DMS53 (cell line): ENCODE results near the gene ZSCAN26.

Experiments
- DNase-seq: peaks from one replicate; lab custom pipeline; 2025; lab: John Stamatoyannopoulos, UW

Gene ZSCAN26

DNA sequence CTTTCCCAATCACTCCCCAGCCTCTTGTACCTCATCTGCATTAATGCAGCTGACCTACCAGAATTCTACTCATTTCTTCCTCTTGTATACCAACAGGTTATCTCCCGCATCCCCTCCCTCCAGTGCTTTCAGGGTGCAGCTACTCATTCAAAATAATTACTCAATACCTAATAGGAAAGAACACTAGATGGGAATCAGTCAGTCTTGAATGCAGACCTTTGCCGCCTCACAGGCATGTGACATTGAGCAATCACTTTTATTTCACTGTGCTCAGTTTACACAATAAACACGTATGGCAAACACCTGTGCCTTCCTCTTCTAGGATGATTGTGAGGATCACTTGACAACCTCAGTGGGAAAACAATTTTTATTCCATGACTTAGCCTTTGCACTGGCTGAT, 55.7 kb downstream of the ZSCAN26 start:
- peak; percentile 66 for DNase-seq

DNA sequence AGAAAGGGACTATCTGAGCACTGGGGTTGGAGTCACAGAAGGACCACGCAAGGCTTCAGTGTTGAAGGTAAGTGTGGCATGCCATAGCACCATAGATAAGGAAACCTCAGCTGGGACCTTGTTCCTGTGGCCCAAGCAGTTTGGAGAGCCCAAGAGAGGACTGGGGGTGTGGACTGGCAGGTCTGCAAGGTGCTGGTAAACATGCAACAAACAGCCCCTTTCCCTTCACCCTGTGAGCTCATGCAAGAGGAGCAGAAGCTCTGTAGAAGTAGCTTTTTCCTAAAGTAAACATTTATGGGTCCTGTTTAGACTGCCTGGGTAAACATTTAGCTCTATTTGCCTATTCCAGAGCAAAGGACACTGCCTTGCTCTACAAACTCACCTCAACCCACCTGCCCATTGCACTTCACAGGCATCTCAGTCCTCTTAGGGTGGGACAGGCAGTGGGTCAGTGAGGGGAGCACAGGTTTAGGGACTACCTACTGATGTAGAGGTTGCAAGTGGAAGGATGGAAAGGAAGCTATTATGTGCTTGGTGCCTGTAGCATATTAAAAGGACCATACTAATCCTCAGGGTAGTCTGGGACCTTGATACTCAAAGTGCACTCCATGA, 57.0 kb downstream of the ZSCAN26 start:
- DNase-seq = peak; percentile 86

DNA sequence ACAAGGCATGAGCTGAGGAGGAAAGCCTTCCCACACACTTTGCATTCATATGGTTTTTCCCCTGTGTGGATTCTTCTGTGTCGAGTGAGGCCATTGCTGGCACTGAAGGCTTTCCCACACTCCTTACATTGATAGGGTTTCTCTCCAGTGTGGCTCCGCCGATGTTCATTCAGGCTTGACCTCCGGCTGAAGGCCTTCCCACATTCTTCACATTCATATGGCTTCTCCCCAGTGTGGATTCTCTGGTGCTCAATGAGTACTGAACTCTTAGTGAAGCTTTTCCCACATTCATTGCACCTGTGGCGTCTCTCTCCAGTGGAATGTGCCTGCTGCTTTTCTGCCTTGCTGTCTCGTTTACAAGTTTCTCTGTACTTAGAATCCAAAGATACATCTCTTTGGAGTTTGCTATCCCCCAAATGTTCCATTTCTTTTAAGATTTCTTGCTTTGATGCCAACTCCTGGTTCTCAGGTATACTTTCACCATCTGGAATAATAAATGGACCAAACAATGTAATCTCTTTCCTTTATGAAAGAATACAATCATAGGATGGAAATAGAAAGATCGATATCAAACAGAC, 59.5 kb downstream of the ZSCAN26 start:
- no peak for DNase-seq
